H54 (cell line): Measurements from ENCODE around the gene DPYD.

Source experiments
- DNase-seq: peaks from one replicate; pipeline ENCODE4 v3.0.0; 2011; ENCODE audit warnings: low spot score, mixed read lengths; ENCODE audit not compliant: insufficient read length
- FAIRE-seq: peaks from 3 replicates; lab custom pipeline; 2011; peaks lifted over from hg19 to GRCh38; lab: Jason Lieb, UNC
- POLR2A ChIP-seq: IDR thresholded peaks from 2 replicates; pipeline ENCODE4 v1.6.1; 2011; ENCODE audit warnings: low read depth, mild to moderate bottlenecking, low read length

DPYD gene

GRCh38 chr1:97337250-97338030 lies 583.4 kb downstream of the DPYD start:
- no peak for TF ChIP-seq POLR2A
- no peak for DNase-seq
- FAIRE-seq = peak; percentile 68

GRCh38 chr1:97334454-97334853 lies 586.4 kb downstream of the DPYD start:
- FAIRE-seq = peak; percentile 93
- no peak for DNase-seq
- TF ChIP-seq POLR2A = no peak

GRCh38 chr1:97332716-97333115 lies 588.1 kb downstream of the DPYD start:
- DNase-seq = no peak
- peak; percentile 87 for FAIRE-seq
- TF ChIP-seq POLR2A = no peak

- TF ChIP-seq POLR2A = no peak
- no peak for DNase-seq
- no peak for FAIRE-seq
These were observed 589.7 kb downstream of the DPYD start for GRCh38 chr1:97331165-97331564.

GRCh38 chr1:97314685-97315084 lies 606.1 kb downstream of the DPYD start:
- no peak for TF ChIP-seq POLR2A
- FAIRE-seq (no peak), DNase-seq (no peak)

GRCh38 chr1:97308131-97308530 lies 612.7 kb downstream of the DPYD start:
- no peak for FAIRE-seq
- no peak for DNase-seq

GRCh38 chr1:97307568-97307967 lies 613.3 kb downstream of the DPYD start:
- TF ChIP-seq POLR2A = no peak
- FAIRE-seq = no peak
- DNase-seq = no peak

More at GRCh38 chr1:97308131-97308530, 612.7 kb downstream of the DPYD start:
- TF ChIP-seq POLR2A = no peak

- DNase-seq = no peak
- no peak for FAIRE-seq
- TF ChIP-seq POLR2A = no peak
These were observed 613.7 kb downstream of the DPYD start for GRCh38 chr1:97307151-97307550.

- no peak for TF ChIP-seq POLR2A
- DNase-seq (no peak), FAIRE-seq (no peak)
These were observed 614.3 kb downstream of the DPYD start for GRCh38 chr1:97306504-97306903.

GRCh38 chr1:97304366-97304765 lies 616.5 kb downstream of the DPYD start:
- no peak for DNase-seq
- no peak for FAIRE-seq
- TF ChIP-seq POLR2A = no peak

GRCh38 chr1:97298966-97299365 lies 621.9 kb downstream of the DPYD start:
- DNase-seq (no peak), FAIRE-seq (no peak)
- TF ChIP-seq POLR2A = no peak

- no peak for TF ChIP-seq POLR2A
- peak; percentile 6 for FAIRE-seq
These were observed 623.2 kb downstream of the DPYD start for GRCh38 chr1:97297611-97298010.

GRCh38 chr1:97281962-97282361 lies 638.9 kb downstream of the DPYD start:
- no peak for TF ChIP-seq POLR2A
- DNase-seq (no peak), FAIRE-seq (no peak)

More at GRCh38 chr1:97297611-97298010, 623.2 kb downstream of the DPYD start:
- no peak for DNase-seq

- no peak for TF ChIP-seq POLR2A
- FAIRE-seq = peak; percentile 98
- DNase-seq = peak; percentile 2
These were observed 642.8 kb downstream of the DPYD start for GRCh38 chr1:97277891-97278654.
